ENCODE results near the gene NEXN. TPM values are rescaled to one million over a fixed set of nuclear protein-coding genes. Genes with fewer than 3 reads are reported as not detected.

The NEXN gene
- 10.6 TPM for total RNA-seq

GRCh38 chr1:77888081-77888780 is at the start of gene NEXN:
Gene NEXN (plus strand): TSS chr1:77888624. CDS start chr1:77916107, 27,483 bp downstream.
- intact Hi-C loops (cut with DNase I) = no loop called here
- ATAC-seq = peak; percentile 89
- DNase-seq (ENCODE audit: low spot score) = peak; percentile 81

- no peak for DNase-seq (ENCODE audit: low spot score)
- ATAC-seq = no peak
- intact Hi-C loops (cut with DNase I) = no loop called here
Measured at GRCh38 chr1:77841574-77841973, 46.9 kb upstream of the NEXN start.

GRCh38 chr1:77845951-77846350 is 42.5 kb upstream of the NEXN start:
- intact Hi-C loops (cut with DNase I) = no loop called here
- ATAC-seq (no peak), DNase-seq (ENCODE audit: low spot score) (no peak)

GRCh38 chr1:77846966-77847365 is 41.5 kb upstream of the NEXN start:
- DNase-seq (ENCODE audit: low spot score) = no peak
- intact Hi-C loops (cut with DNase I) = no loop called here

GRCh38 chr1:77847621-77848080 is 40.8 kb upstream of the NEXN start:
- DNase-seq (ENCODE audit: low spot score) (no peak), ATAC-seq (no peak)
- intact Hi-C loops (cut with DNase I) = no loop called here

More at GRCh38 chr1:77846966-77847365, 41.5 kb upstream of the NEXN start:
- peak; percentile 38 for ATAC-seq

GRCh38 chr1:77850082-77850481 is 38.3 kb upstream of the NEXN start:
- no peak for ATAC-seq
- intact Hi-C loops (cut with DNase I) = no loop called here

GRCh38 chr1:77857552-77857951 is 30.9 kb upstream of the NEXN start:
- ATAC-seq = no peak
- intact Hi-C loops (cut with DNase I) = no loop called here
- no peak for DNase-seq (ENCODE audit: low spot score)

More at GRCh38 chr1:77850082-77850481, 38.3 kb upstream of the NEXN start:
- DNase-seq (ENCODE audit: low spot score) = no peak

GRCh38 chr1:77858725-77859124 is 29.7 kb upstream of the NEXN start:
- ATAC-seq (no peak), DNase-seq (ENCODE audit: low spot score) (no peak)
- intact Hi-C loops (cut with DNase I) = no loop called here

- ATAC-seq = no peak
- no peak for DNase-seq (ENCODE audit: low spot score)
- intact Hi-C loops (cut with DNase I) = no loop called here
Measured at GRCh38 chr1:77859248-77859647, 29.2 kb upstream of the NEXN start.

GRCh38 chr1:77866296-77866695 is 22.1 kb upstream of the NEXN start:
- intact Hi-C loops (cut with DNase I) = no loop called here
- DNase-seq (ENCODE audit: low spot score) (no peak), ATAC-seq (no peak)

- DNase-seq (ENCODE audit: low spot score) = no peak
- ATAC-seq = no peak
- intact Hi-C loops (cut with DNase I) = no loop called here
Measured at GRCh38 chr1:77872645-77873044, 15.8 kb upstream of the NEXN start.

GRCh38 chr1:77873461-77873860 is 15.0 kb upstream of the NEXN start:
- no peak for ATAC-seq
- no peak for DNase-seq (ENCODE audit: low spot score)
- intact Hi-C loops (cut with DNase I) = no loop called here

- intact Hi-C loops (cut with DNase I) = no loop called here
- ATAC-seq (no peak), DNase-seq (ENCODE audit: low spot score) (no peak)
Measured at GRCh38 chr1:77874804-77875445, 13.5 kb upstream of the NEXN start.

GRCh38 chr1:77876884-77877283 is 11.5 kb upstream of the NEXN start:
- intact Hi-C loops (cut with DNase I) = no loop called here
- ATAC-seq = no peak
- DNase-seq (ENCODE audit: low spot score) = no peak

GRCh38 chr1:77881061-77881460 is 7.4 kb upstream of the NEXN start:
- ATAC-seq (no peak), DNase-seq (ENCODE audit: low spot score) (no peak)
- intact Hi-C loops (cut with DNase I) = no loop called here

GRCh38 chr1:77882411-77882810 is 6.0 kb upstream of the NEXN start:
- no peak for ATAC-seq
- no peak for DNase-seq (ENCODE audit: low spot score)
- intact Hi-C loops (cut with DNase I) = no loop called here

GRCh38 chr1:77888781-77889642 is 588 bp downstream of the NEXN start:
- DNase-seq (ENCODE audit: low spot score) (peak; percentile 64), ATAC-seq (peak; percentile 73)
- intact Hi-C loops (cut with DNase I) = no loop called here

- no peak for DNase-seq (ENCODE audit: low spot score)
- intact Hi-C loops (cut with DNase I) = no loop called here
- ATAC-seq = no peak
Measured at GRCh38 chr1:77889671-77890070, 1.2 kb downstream of the NEXN start.

GRCh38 chr1:77891200-77891599 is 2.8 kb downstream of the NEXN start:
- ATAC-seq (no peak), DNase-seq (ENCODE audit: low spot score) (no peak)
- intact Hi-C loops (cut with DNase I) = no loop called here

Data from sciatic nerve (tissue), 2 donors.